HG02678 (cell line): ENCODE data around the gene CABP7.
A peak's percentile ranks its signal among the peaks of the same experiment; 100 is the strongest.
"Not testable (repeated sequence)": the region's sequence is repeated elsewhere in the genome, so short reads cannot be mapped to it uniquely, and the experiment has no call there.

Experiments
- ATAC-seq: cut with Tn5 transposase; IDR thresholded peaks from one replicate; pipeline ENCODE4 v1.9.1; 2021; ENCODE audit warnings: mild to moderate bottlenecking, moderate library complexity; ENCODE audit not compliant: unreplicated experiment

Gene CABP7

DNA sequence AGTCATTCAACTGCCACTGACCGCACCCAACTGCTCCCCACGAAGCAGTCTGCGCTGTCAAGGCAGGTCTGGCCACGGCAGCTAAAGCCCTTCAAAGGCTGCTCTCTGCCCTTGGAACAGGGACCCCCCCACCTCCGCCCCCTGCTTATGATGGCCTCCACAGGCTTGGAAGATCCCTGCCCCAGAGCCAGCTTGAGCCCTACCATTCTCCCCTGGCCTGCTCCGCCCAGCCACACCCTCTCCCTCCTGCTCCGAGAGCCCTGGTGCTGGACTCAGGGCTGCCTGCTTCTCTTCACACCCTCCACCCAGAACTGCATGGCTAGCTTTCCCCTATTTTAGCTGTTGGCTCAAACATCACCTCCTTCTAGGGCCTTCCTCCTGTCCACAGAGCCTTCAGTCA, 28.0 kb downstream of the CABP7 start:
- ATAC-seq, result no peak

DNA sequence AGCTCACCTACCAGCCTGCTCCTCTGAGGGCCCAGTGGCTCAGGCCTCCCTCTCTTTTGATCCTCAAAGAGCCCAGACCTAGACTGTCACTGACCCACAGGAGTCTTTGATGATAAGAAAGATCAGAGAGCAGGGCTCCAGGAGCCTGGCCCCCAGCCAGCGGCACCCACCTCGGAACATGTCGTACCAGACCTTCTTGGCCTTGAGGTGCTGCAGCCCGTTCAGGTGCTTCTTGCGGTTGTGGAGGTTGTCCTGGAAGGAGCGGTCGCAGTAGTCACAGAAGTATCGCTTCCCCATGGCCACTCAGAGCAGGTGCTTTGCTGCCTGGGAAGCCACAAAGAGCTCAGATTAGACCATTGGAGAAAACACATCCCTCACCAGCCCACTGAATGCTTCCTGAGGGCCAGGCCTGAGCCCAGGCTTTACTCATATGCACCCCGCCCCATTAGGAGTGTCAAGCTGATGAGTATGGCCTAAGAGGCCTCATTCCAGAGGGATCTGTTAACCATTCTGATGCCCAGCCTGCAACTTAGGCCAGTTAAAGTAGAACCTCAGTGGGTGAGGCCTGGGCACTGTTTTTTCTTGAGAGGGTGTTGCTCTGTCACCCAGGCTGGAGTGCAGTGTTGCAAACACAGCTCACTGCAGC, 28.6 kb downstream of the CABP7 start:
- no peak for ATAC-seq

GRCh38 chr22:29750029-29750428, 30.2 kb downstream of the CABP7 start:
- no peak for ATAC-seq

GRCh38 chr22:29750559-29751538, 31.0 kb downstream of the CABP7 start:
- ATAC-seq, result no peak

DNA sequence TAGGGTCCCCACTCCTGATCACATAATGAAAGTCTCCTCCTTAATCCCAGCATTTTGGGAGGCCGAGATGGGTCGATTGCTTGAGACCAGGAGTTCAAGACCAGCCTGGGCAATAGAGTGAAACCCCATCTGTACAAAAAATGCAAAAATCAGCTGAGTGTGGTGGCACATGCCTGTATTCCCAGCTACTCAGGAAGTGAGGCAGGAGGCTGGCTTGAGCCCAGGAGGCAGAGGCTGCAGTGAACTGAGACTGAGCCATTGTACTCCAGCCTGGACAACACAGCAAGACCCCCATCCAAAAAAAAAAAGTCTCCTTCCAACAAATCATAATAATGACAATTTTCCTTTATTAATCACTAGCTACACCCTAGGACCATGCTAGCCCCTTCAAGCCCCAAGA, 31.9 kb downstream of the CABP7 start:
- no peak for ATAC-seq

DNA sequence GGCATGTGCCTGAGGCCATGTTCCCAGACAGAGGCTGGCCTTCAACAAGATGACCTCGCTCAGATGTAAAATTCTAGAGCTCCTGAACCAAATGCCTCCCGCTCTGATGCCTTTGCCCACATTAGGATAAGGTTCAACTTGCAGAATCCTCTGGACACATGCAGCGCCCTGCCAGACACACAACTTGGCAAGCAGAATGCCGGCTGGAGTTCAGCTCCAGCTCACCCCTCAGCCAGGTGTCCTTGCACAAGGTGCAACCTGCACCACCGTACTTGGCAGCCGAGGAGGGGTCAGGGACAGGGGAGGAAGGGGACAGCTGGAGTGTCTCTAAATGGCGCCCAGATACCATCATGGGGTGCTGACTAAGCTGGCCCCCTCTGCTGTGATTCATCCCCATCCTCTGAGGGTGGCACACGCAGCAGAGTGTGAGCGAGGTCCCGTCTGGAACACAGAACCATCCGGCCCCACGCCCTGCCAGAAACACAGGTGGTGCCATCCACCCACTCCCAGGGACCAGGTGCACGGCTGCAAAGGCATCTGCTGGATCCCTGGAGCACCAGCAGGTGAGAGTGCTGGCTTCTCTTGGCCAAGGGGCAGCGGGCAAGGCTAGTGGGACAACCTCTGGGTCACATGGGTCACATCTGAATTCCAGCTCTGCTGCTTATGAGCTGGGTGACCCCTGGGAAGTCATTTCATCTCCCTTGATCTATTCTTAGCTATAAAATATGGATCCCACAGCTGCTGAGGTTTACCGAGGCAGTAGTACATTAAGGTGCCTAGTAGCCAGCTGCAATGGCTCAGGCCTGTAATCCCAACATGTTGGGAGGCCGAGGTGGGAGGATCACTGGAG, 34.2 kb downstream of the CABP7 start:
- ATAC-seq, result no peak

- ATAC-seq, result not testable (repeated sequence)
Measured at GRCh38 chr22:29754658-29755395, 35.0 kb downstream of the CABP7 start.

DNA sequence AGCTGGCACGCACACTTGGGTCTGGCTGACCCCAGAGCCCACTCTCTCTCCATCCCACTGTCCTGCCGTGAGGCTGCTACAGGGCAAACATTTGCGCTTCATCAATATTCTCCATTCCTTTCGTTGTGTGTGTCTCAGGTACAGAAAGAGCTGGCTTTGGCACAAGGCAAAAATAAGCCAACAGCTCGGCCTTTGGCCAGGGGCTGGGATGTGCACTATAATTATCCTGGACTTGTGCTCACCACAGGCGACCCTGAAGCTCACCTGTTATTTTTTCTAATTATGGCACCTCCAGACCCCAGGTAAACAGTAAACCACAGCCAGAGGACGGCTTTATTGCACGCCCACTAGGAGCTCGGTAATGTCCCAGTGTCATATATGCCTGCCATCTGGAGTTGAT, 36.1 kb downstream of the CABP7 start:
- no peak for ATAC-seq

GRCh38 chr22:29756341-29756740, 36.5 kb downstream of the CABP7 start:
- ATAC-seq, result no peak

DNA sequence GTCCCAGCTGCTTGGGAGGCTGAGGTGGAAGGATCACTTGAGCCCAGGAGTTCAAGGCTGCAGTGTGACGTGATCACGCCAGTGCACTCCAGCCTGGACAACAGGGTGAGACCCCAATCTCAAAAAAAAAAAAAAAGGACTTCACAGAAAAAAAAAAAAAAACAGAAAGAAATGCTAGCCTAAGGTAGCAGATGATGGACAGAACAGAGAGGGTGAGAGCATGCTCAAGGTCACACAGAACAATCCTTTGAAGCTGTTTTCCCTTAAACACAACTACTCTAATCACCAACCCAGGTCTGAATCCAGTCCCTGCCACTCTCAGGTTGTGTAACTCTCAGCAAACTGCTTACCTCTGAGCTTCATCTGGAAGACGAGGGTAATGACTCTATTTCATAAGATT, 37.3 kb downstream of the CABP7 start:
- no peak for ATAC-seq

DNA sequence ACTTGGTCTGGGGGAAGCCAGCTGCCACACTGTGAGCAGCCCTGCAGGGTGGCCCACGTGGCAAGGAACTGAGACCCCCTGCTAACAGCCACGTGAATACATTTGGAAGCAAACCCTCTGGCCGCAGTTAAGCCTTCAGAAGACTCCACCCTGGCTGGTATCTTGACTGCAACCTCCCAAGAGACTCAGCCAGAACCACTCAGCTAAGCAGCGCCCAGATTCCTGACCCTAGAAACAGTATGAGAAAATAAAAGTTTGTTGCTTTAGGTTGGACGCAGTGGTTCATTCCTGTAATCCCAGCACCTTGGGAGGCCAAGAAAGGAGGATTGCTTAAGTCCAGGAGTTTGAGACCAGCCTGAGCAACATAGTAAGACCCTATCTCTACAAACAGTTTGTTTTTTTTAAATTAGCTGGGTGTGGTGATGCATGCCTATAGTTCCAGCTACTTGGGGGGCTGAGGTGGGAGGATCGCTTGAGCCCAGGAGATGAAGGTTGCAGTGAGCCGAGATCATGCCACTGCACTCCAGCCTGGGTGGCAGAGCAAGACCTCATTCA, 38.3 kb downstream of the CABP7 start:
- no peak for ATAC-seq

GRCh38 chr22:29758959-29759358, 39.2 kb downstream of the CABP7 start:
- no peak for ATAC-seq

- ATAC-seq, result no peak
Measured at GRCh38 chr22:29762263-29762662, 42.5 kb downstream of the CABP7 start.

GRCh38 chr22:29765905-29766631, 46.3 kb downstream of the CABP7 start:
- no peak for ATAC-seq

GRCh38 chr22:29766632-29767170, 46.9 kb downstream of the CABP7 start, which contains the start of gene ZMAT5:
Gene ZMAT5, minus strand, starts transcription at chr22:29767007. Its CDS starts 18,463 bp downstream, at chr22:29748544.
- ATAC-seq, result peak; percentile 94

- peak; percentile 72 for ATAC-seq
Measured at GRCh38 chr22:29767171-29768051, 47.6 kb downstream of the CABP7 start, which contains the start of gene UQCR10. Gene UQCR10, plus strand, starts transcription at chr22:29767369. Its CDS starts 30 bp downstream, at chr22:29767399.

- no peak for ATAC-seq
Measured at GRCh38 chr22:29768052-29768693, 48.4 kb downstream of the CABP7 start.
